Chondrocyte (in vitro differentiated cells): Measurements from ENCODE around the gene SEMA5A. TPM values are rescaled to one million over a fixed set of nuclear protein-coding genes. Genes with fewer than 3 reads are reported as not detected.
A peak's percentile ranks its signal among the peaks of the same experiment; 100 is the strongest.

Experiments
- DNase-seq: peaks from one replicate; pipeline ENCODE4 v3.0.0; 2021; ENCODE audit warnings: mixed read lengths, low spot score
- H3K27ac Mint-ChIP-seq: one replicate; pipeline ENCODE4 v1.8.0; 2021; ENCODE audit warnings: mild to moderate bottlenecking, moderate library complexity, mixed read lengths; ENCODE audit not compliant: unreplicated experiment
- H3K27me3 Mint-ChIP-seq: 2 replicates; pipeline ENCODE4 v1.8.0; 2021; ENCODE audit warnings: low read depth, mixed read lengths
- H3K36me3 Mint-ChIP-seq: 2 replicates; pipeline ENCODE4 v1.8.0; 2021; ENCODE audit warnings: low read depth, mixed read lengths
- H3K4me1 Mint-ChIP-seq: 2 replicates; pipeline ENCODE4 v1.8.0; 2021; ENCODE audit warnings: low read depth, mild to moderate bottlenecking, mixed read lengths
- H3K4me3 Mint-ChIP-seq: one replicate; pipeline ENCODE4 v1.8.0; 2021; ENCODE audit warnings: mild to moderate bottlenecking, moderate library complexity, mixed read lengths; ENCODE audit not compliant: unreplicated experiment
- H3K9me3 Mint-ChIP-seq: 2 replicates; pipeline ENCODE4 v1.8.0; 2021; ENCODE audit warnings: low read depth, mixed read lengths
- total RNA-seq: library from RNA; stranded (reverse); gene quantifications from 3 replicates; pipeline ENCODE4 v1.2.1, GENCODE V29; 2021
- TF ChIP-seq, protein P1 (sequence below): fragments of 200-600 bp; sonication (generic); IDR thresholded peaks from 2 replicates; pipeline ENCODE4 v1.5.0; 2021; ENCODE audit warnings: antibody characterized with exemption, mild to moderate bottlenecking, moderate library complexity

SEMA5A gene
- total RNA-seq, 1 donor from 2014 or later = 249 TPM

DNA sequence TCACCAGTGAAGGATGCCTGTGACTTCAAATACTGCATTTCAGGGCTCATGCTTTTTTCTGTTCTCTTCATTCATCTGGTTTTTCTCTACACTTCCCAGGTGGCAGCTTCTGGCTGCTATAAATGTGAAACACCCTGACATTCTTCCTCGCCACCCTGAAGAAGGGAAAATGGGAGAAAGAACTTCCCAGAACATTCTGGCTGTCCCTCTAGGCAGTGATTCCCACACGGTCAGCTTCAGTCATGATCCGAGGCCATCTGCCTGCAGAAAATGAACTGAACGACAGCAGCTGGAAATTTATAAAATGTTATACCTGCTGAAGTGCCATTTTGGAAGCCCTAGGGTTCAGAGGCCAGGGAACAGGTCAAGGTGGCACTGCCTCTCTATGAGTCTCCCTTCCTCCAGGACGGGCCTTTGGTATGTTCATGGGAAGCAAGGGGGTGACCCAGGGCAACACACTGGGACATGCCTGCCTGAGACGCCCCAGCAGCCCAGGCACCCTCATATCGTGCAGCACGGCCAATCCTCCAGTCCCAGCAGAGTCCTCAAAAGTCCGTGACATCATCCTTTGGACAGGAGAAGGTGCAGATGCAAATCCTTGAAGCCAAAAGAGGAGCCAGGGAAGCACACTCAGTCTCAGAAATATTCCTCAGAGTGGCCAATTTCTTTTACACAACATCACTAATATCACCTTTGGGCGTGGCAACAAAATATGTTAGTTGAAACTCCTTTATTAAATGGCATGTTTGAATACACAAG, 107.1 kb downstream of the SEMA5A start:
- no peak overlapping the region for H3K4me3 Mint-ChIP-seq
- H3K4me1 Mint-ChIP-seq = peaks cover 55% of the 10 kb centered on the region
- H3K27ac Mint-ChIP-seq = no peak overlapping the region
- H3K27me3 Mint-ChIP-seq = no peaks in the 10 kb centered on the region
- H3K9me3 Mint-ChIP-seq = no peaks in the 10 kb centered on the region
- peaks cover 24% of the 10 kb centered on the region for H3K36me3 Mint-ChIP-seq
- DNase-seq = no peak
- TF ChIP-seq, protein P1, sequence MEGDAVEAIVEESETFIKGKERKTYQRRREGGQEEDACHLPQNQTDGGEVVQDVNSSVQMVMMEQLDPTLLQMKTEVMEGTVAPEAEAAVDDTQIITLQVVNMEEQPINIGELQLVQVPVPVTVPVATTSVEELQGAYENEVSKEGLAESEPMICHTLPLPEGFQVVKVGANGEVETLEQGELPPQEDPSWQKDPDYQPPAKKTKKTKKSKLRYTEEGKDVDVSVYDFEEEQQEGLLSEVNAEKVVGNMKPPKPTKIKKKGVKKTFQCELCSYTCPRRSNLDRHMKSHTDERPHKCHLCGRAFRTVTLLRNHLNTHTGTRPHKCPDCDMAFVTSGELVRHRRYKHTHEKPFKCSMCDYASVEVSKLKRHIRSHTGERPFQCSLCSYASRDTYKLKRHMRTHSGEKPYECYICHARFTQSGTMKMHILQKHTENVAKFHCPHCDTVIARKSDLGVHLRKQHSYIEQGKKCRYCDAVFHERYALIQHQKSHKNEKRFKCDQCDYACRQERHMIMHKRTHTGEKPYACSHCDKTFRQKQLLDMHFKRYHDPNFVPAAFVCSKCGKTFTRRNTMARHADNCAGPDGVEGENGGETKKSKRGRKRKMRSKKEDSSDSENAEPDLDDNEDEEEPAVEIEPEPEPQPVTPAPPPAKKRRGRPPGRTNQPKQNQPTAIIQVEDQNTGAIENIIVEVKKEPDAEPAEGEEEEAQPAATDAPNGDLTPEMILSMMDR = no peak

DNA sequence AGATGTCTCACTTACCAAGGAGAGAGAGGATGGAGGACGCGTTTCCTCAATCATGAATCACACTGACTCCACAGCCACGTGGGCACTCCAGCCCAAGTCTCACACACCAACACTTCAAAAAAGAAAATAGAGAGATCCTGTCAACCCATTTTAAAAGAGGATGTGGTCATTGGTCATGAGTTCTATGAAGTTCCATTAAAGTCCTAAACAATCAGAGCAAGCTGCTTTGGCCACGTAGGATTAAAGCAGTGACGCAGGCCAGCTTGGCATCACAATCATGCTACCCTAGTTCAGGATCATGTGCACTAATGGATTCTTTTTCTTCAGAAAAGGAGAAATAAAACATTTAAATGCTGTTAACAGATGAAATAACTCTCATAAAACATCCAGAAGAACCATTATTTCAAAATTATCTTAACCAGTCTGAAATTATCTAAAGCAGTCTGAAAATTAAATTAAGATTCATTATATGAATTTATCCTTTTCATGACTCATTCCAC, 108.1 kb downstream of the SEMA5A start:
- Mint-ChIP-seq H3K27me3 (no peaks in the 10 kb centered on the region), H3K36me3 (peaks cover 24% of the 10 kb centered on the region), H3K27ac (peak overlapping the region; percentile 19), H3K9me3 (no peaks in the 10 kb centered on the region), H3K4me1 (peaks cover 51% of the 10 kb centered on the region), H3K4me3 (no peak overlapping the region)
- TF ChIP-seq, protein P1 = no peak
- DNase-seq = no peak

DNA sequence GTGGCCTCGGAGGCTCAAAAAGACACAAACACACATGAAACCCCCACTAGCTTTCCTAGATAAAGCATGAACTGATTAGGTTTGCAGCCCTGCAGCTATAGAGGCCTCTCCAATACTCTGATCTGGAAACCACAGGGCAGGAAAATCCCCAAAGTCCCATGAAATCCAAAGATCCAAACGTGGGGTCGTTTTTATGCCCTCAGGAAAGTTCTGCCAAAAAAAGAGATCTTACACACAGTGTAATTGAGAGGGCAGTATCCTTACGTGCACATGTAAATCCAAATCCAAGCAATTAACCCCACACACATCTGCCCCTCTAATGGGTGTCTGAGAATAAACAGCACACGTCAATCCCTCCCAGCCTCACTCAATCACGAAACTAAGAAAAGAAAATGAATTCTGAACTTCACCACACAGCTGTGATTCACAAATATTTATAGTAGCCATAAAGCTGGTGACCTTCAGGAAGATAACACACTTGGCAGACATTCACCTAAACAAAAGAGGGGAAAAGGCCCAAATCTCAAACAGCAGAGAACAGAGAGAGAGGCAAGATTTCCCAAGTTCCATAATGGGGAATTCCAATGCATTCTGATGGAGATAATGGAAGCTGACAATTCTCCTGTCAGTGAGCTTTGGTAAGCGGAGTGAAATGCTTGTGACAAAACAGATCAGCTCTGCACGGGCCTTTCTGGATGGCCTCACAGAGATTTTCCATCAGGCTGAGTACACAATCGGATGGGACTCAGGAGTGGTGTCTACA, 114.2 kb downstream of the SEMA5A start:
- Mint-ChIP-seq H3K36me3 (peaks cover 10% of the 10 kb centered on the region), H3K4me3 (no peak overlapping the region), H3K27me3 (no peaks in the 10 kb centered on the region), H3K9me3 (no peaks in the 10 kb centered on the region), H3K27ac (no peak overlapping the region), H3K4me1 (peaks cover 5% of the 10 kb centered on the region)
- TF ChIP-seq, protein P1 = no peak
- DNase-seq = no peak

DNA sequence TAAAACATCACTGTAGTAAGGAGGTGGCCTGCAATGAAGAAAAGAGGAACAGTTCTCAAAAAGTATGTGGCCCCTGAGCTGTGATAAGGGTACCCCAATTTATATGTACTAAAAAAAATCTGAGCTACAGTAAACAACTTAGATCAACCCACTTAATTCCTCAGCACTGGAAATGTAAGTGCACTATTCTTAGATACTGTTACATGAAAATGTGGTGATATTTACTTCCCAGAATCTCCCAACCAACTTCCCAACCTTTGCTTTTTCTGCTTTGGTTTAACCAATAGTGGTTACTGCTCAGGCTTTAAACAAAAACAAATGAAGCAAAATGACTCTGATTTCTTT, 114.8 kb downstream of the SEMA5A start:
- no peak overlapping the region for H3K4me3 Mint-ChIP-seq
- DNase-seq = no peak
- no peaks in the 10 kb centered on the region for H3K27me3 Mint-ChIP-seq
- H3K27ac Mint-ChIP-seq = no peak overlapping the region
- peaks cover 8% of the 10 kb centered on the region for H3K4me1 Mint-ChIP-seq
- peaks cover 11% of the 10 kb centered on the region for H3K36me3 Mint-ChIP-seq
- TF ChIP-seq, protein P1 = no peak
- H3K9me3 Mint-ChIP-seq = no peaks in the 10 kb centered on the region

DNA sequence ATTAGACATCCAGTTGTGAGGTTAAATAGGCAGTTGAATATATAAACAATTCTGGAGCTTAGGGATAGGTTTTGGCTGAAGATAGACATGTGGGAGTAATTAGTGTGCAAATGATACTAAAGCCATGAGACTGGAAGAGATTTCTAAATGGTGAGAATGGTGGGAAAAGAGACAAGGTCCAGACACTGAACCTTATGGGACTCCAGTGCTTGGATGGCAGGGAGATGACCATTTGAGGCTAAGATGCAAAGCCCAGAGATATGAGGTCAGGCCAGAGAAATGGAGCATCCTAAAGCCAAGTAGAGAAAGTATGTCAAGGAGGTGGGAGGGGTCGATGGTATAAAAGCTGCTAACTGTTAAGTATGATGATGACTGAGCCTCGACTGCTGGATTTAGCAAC, 115.6 kb downstream of the SEMA5A start:
- TF ChIP-seq, protein P1 = no peak

More for the DNA sequence above, 115.6 kb downstream of the SEMA5A start:
- Mint-ChIP-seq H3K4me3 (no peak overlapping the region), H3K4me1 (peaks cover 10% of the 10 kb centered on the region), H3K27me3 (no peaks in the 10 kb centered on the region), H3K9me3 (no peaks in the 10 kb centered on the region), H3K36me3 (peaks cover 8% of the 10 kb centered on the region), H3K27ac (no peak overlapping the region)
- no peak for DNase-seq
